K562 (cell line): Measurements from ENCODE around the gene MYADML2. TPM values are rescaled to one million over a fixed set of nuclear protein-coding genes. Genes with fewer than 3 reads are reported as not detected.

ENCODE experiments used
- ATAC-seq: fragments of 200-7000 bp; cut with Tn5 transposase; 3 replicates; pipeline ENCODE4 v1.9.1; 2020; ENCODE audit warnings: moderate library complexity
- BruUV-seq: library from RNA; stranded (reverse); fragments of 400-500 nt; replicated peaks from 2 replicates; lab custom pipeline; 2021; lab: Mats Ljungman, UMichigan
- CTCF ChIA-PET: fragments of 300-600 bp; formaldehyde crosslinking; extraction: SDS; loops from one replicate; lab custom pipeline; 2021; ENCODE audit warnings: low intra/inter-chr PET ratio; lab: Yijun Ruan, JAX
- POLR2A ChIA-PET: fragments of 300-600, 350-650 bp; sonication (Branson Sonifier 250); formaldehyde crosslinking; extraction: SDS; loops from one replicate; lab custom pipeline; 2021; ENCODE audit warnings: antibody characterized with exemption, inconsistent platforms; lab: Yijun Ruan, JAX
- DNase-seq, 4 experiments: peaks; one replicate each; pipeline versions ENCODE4 v3.0.0 to v3.0.0-alpha.2; 2011 to 2018; ENCODE audit warnings: low spot score in 3 of 4, mixed read lengths in 3 of 4; ENCODE audit errors: extremely low read depth in 1 of 4
- FAIRE-seq: peaks from 2 replicates; lab custom pipeline; 2011; peaks lifted over from hg19 to GRCh38; lab: Jason Lieb, UNC
- H2AFZ ChIP-seq: 2 replicates; pipeline ENCODE4 v1.6.0; 2011; ENCODE audit warnings: low read depth, low read length, control low read depth, inconsistent platforms
- H3K27ac ChIP-seq: fragments of 200-600 bp; 3 replicates; pipeline ENCODE4 v1.8.0; 2011; ENCODE audit warnings: low read depth, mild to moderate bottlenecking, control low read depth, inconsistent platforms, low read length, moderate library complexity, mixed read lengths; ENCODE audit errors: extremely low read depth
- H3K27me3 ChIP-seq, 2 experiments: fragments of 300-600 bp in 1 of 2; 2 replicates in 1 of 2; 3 replicates in 1 of 2; pipeline versions ENCODE4 v1.6.0 to v1.8.0; 2011; ENCODE audit warnings: inconsistent platforms in 2 of 2, low read length in 2 of 2, mild to moderate bottlenecking in 1 of 2, mixed read lengths in 1 of 2, moderate library complexity in 1 of 2; ENCODE audit not compliant: control insufficient read depth in 2 of 2, insufficient read depth in 2 of 2
- H3K36me3 ChIP-seq: fragments of 300-600 bp; 3 replicates; pipeline ENCODE4 v1.8.0; 2011; ENCODE audit warnings: mild to moderate bottlenecking, low read length, inconsistent platforms; ENCODE audit not compliant: control insufficient read depth, insufficient read depth
- H3K4me1 ChIP-seq, 2 experiments: fragments of 200-600 bp in 1 of 2; replicated peaks in 1 of 2; 2 replicates in 1 of 2; 3 replicates in 1 of 2; pipeline versions ENCODE4 v1.5.1 to v1.8.0; 2011; ENCODE audit warnings: inconsistent platforms in 2 of 2, low read length in 2 of 2, mild to moderate bottlenecking in 1 of 2, mixed read lengths in 1 of 2, moderate library complexity in 1 of 2; ENCODE audit not compliant: control insufficient read depth in 2 of 2, insufficient read depth in 2 of 2
- H3K4me2 ChIP-seq: 2 replicates; pipeline ENCODE4 v1.6.1; 2011; ENCODE audit warnings: low read length, control low read depth, inconsistent platforms, mixed read lengths; ENCODE audit not compliant: insufficient read depth
- H3K4me3 ChIP-seq: fragments of 200-600 bp; sonication (generic), shearing (Covaris generic); 2 replicates; pipeline ENCODE4 v1.5.1; 2016; ENCODE audit warnings: control low read depth, inconsistent platforms
- H3K79me2 ChIP-seq: fragments of 200-600 bp; 3 replicates; pipeline ENCODE4 v1.8.0; 2011; ENCODE audit warnings: low read length, inconsistent platforms; ENCODE audit not compliant: control insufficient read depth, insufficient read depth
- H3K9ac ChIP-seq, 2 experiments: 2 replicates each; pipeline versions ENCODE4 v1.6.0 to v1.6.1; 2011; ENCODE audit warnings: low read depth in 2 of 2, low read length in 2 of 2, control low read depth in 1 of 2, inconsistent platforms in 1 of 2, mild to moderate bottlenecking in 1 of 2, mixed read lengths in 1 of 2; ENCODE audit not compliant: insufficient read depth in 1 of 2
- H3K9me1 ChIP-seq: one replicate; pipeline ENCODE4 v1.6.0; 2011; ENCODE audit warnings: inconsistent platforms, mild to moderate bottlenecking, low read length, moderate library complexity; ENCODE audit not compliant: control insufficient read depth, insufficient read depth
- H3K9me3 ChIP-seq: replicated peaks from 2 replicates; pipeline ENCODE4 v1.5.1; 2011; ENCODE audit warnings: low read depth, low read length, inconsistent platforms; ENCODE audit not compliant: control insufficient read depth, insufficient read depth
- H4K20me1 ChIP-seq: replicated peaks from 2 replicates; pipeline ENCODE4 v1.6.1; 2011; ENCODE audit warnings: low read length, inconsistent platforms, mixed read lengths; ENCODE audit not compliant: control insufficient read depth, insufficient read depth
- HDAC6 ChIP-seq: IDR thresholded peaks from 2 replicates; pipeline ENCODE4 v1.6.1; 2012; ENCODE audit warnings: low read depth, mild to moderate bottlenecking, control low read depth, inconsistent platforms, low read length, moderate library complexity
- KDM1A ChIP-seq, 2 experiments: fragments of 450-650 bp; IDR thresholded peaks; 2 replicates each; pipeline ENCODE4 v1.6.1; 2016; ENCODE audit warnings: mild to moderate bottlenecking in 2 of 2
- PCBP1 ChIP-seq: fragments of 200-400 bp; formaldehyde crosslinking; IDR thresholded peaks from 2 replicates; pipeline ENCODE4 v1.6.1; 2018; ENCODE audit warnings: mild to moderate bottlenecking, low read depth, low read length; ENCODE audit not compliant: poor library complexity, severe bottlenecking
- SMAD2 ChIP-seq: fragments of 150-350 bp; IDR thresholded peaks from 2 replicates; pipeline ENCODE4 v1.6.1; 2014; ENCODE audit warnings: low read depth, mild to moderate bottlenecking, low read length
- SMARCC2 ChIP-seq: fragments of 450-650 bp; IDR thresholded peaks from 2 replicates; pipeline ENCODE4 v1.6.1; 2017; ENCODE audit warnings: antibody characterized with exemption, moderate library complexity, mild to moderate bottlenecking, low read depth
- ZNF23 ChIP-seq: fragments of 250-450 bp; sonication (Bioruptor Pico); IDR thresholded peaks from 2 replicates; pipeline ENCODE4 v1.4.0; 2020; ENCODE audit warnings: mild to moderate bottlenecking
- ZNF778 ChIP-seq: fragments of 450-650 bp; formaldehyde crosslinking; IDR thresholded peaks from 2 replicates; pipeline ENCODE4 v1.4.0; 2020; ENCODE audit warnings: mild to moderate bottlenecking, moderate library complexity
- WGBS: fragments of 100-300 bp; shearing (Covaris generic); methylation state at CpG from one replicate; pipeline ENCODE4 v1.1.6; 2016; ENCODE audit warnings: low coverage, mixed read lengths; ENCODE audit not compliant: insufficient coverage; ENCODE audit errors: missing lambda C conversion rate; 5-methylcytosine and 5-hydroxymethylcytosine counted together
- in situ Hi-C: fragments of 300-500 bp; cut with MboI; formaldehyde crosslinking; loops from 4 replicates; pipeline ENCODE4 v1.15.0; 2018; ENCODE audit warnings: inconsistent platforms, mixed read lengths
- intact Hi-C: fragments of 100-400 bp; cut with micrococcal nuclease; formaldehyde crosslinking; loops from 2 replicates; pipeline ENCODE4 v1.14.2; 2022
- polyA plus RNA-seq, 8 experiments: library from polyadenylated mRNA; depleted of rRNA in 4 of 8; stranded (reverse) in 5 of 8; unstranded in 3 of 8; fragments of >200 nt; fragmentation: Nextera tagmentation in 2 of 8; fragmentation: Illumina TruSeq in 1 of 8; extraction: Ambion mirVana in 2 of 8; extraction: Trizol in 1 of 8; gene quantifications; 2 replicates each; pipeline versions ENCODE4 v1.2.1 to v1.2.3, GENCODE V29; 2011 to 2014; ENCODE audit warnings: inconsistent platforms in 1 of 8, missing spikeins in 1 of 8
- total RNA-seq, 7 experiments: library from RNA; depleted of rRNA in 6 of 7; stranded (reverse); fragments of >200 nt in 6 of 7; fragmentation: Illumina TruSeq in 2 of 7; extraction: Trizol in 2 of 7; gene quantifications; 2 replicates each; pipeline versions ENCODE4 v1.2.1 to v1.2.3, GENCODE V29; 2011 to 2021; ENCODE audit warnings: low replicate concordance in 1 of 7
- TF ChIP-seq, protein P1 (sequence below): fragments of 200-800 bp; sonication (Bioruptor generic); IDR thresholded peaks from 2 replicates; pipeline ENCODE4 v1.6.1; 2017; ENCODE audit warnings: missing genetic modification characterization, missing compliant biosample characterization
- TF ChIP-seq, protein P2 (sequence below): fragments of 450-650 bp; conservative IDR thresholded peaks from 2 replicates; pipeline ENCODE4 v1.6.1; 2016; ENCODE audit warnings: missing genetic modification characterization, low read depth, mild to moderate bottlenecking, control low read depth, missing compliant biosample characterization
- TF ChIP-seq, protein P3 (sequence below): fragments of 200-800 bp; sonication (Bioruptor generic); IDR thresholded peaks from 2 replicates; pipeline ENCODE4 v1.6.1; 2016; ENCODE audit warnings: missing genetic modification characterization, missing compliant biosample characterization

MYADML2 gene
- total and polyA plus RNA-seq, 9 of the 15 experiments (the other 6 are each of a cell fraction or from before 2014, with no cell fraction given): not detected

DNA sequence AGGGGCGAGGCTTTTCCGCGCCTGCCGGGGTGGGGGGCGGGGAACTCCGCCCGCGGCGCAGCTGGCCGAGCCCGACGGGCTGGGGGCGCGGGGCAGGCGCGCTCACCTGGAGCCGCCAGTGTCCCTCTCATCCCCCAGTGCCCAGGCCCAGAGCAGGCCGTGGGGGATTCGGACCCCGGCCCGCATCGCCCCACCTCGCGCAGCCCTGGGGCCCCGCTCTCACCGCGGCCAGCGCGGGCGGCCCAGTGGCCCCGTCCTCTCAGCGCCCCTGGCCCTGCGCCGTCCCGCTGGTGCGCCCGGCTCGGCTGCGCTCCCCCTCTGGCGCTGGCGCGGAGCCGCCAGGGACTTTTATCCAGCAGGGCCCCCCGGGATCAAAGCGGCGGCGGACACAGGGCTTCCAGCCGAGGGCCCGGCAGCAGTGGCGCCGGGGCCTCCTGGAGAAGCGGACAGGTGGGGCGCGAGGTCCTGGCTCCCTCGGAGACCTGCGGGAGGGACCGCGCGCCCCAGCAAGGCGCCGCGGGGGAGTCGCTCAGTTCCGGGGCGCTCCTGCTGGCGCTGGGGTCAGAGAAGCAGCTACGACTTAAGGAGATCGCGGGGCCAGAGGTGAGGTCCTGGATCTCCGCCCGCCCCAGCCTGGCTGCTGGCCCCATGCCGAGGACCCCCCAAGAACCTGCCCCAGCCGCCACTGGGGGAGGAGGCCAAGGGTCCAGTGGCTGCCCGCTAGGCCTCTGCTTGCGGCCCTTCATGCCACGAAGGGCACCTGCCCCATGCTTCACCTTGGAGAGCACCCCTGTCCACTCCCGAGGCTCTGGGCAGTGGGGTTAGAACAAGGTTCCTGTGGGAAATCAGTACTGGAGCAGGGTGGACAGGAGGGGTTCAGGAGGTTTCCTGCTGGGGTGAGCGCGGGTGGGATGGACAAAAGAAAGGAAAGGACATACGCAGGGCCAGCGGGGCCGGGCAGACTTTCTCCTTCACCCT, 14.8 kb upstream of the MYADML2 start (continued):
- TF ChIP-seq, protein P1, sequence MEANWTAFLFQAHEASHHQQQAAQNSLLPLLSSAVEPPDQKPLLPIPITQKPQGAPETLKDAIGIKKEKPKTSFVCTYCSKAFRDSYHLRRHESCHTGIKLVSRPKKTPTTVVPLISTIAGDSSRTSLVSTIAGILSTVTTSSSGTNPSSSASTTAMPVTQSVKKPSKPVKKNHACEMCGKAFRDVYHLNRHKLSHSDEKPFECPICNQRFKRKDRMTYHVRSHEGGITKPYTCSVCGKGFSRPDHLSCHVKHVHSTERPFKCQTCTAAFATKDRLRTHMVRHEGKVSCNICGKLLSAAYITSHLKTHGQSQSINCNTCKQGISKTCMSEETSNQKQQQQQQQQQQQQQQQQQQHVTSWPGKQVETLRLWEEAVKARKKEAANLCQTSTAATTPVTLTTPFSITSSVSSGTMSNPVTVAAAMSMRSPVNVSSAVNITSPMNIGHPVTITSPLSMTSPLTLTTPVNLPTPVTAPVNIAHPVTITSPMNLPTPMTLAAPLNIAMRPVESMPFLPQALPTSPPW (CRISPR knock-in tag): peak; percentile 42
- TF ChIP-seq PCBP1: peak; percentile 57
- TF ChIP-seq HDAC6: no peak
- TF ChIP-seq SMAD2: no peak
- TF ChIP-seq ZNF23 (CRISPR knock-in tag): no peak

DNA sequence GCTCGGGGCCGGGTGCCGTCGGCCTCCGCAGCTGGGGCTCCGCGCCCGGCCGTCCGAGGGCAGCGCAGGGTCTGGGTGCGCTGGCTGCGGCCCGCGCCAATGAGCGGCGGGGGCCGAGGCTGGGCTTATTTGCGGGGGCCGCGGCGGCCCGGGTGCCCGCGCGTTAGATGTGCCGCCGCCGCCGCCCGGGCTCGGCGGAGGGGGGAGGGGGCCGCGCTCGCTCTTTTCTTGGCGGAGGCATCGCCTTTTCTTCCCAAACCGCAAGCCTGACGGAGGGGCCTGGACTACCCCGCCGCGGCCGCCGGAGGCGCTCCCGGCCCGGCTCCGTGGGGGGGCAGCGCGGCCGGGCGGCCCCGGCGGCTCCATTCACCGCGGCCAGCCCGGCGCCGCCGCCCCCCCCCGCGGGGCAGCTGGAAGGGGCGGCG, 14.1 kb upstream of the MYADML2 start, which contains the start of gene NOTUM:
NOTUM (minus strand) TSS at position 101 of the 425 bp plus-strand sequence. CDS start 278 bp downstream, outside the sequence.
- BruUV-seq: no TSS peak
- Histone ChIP-seq H3K9me3 (no peaks in the 10 kb centered on the region), H3K9me1 (no peaks in the 10 kb centered on the region), H3K79me2 (peaks cover 20% of the 10 kb centered on the region), H3K36me3 (peaks cover 13% of the 10 kb centered on the region; the same call in 2 of the 3 replicates), H2AFZ (peak within 1 kb of the TSS; percentile 91), H3K27ac (peak within 1 kb of the TSS; percentile 68), H3K9ac (peak within 1 kb of the TSS; percentile 82 to 92), H3K27me3 (no peaks in the 10 kb centered on the region), H3K4me3 (peak within 1 kb of the TSS; percentile 58), H3K4me2 (peak within 1 kb of the TSS; percentile 85), H4K20me1 (no peaks in the 10 kb centered on the region), H3K4me1 (peaks cover 7 to 78% of the 10 kb centered on the region in 2 experiments; a peak in 4 of 5 replicates)
- ATAC-seq (peak; percentile 63), DNase-seq (peak; percentile 72 to 84 (median 82)), FAIRE-seq (no peak)
- intact Hi-C loops: no loop called here
- ChIA-PET POLR2A (interaction anchor here (0.5 to 1.6 kb wide), 6 partner anchors 21 to 373 kb away, joined by 3 to 7 read pairs (median 3); no protein-coding TSS in a partner anchor), CTCF (interaction anchor here (0.5 to 5.2 kb wide), 5 partner anchors 17 to 194 kb away, joined by 3 to 103 read pairs (median 3); partner anchors contain the start of genes ASPSCR1, CENPX and LRRC45)
- in situ Hi-C loops: no loop called here
- WGBS: 1% methylated on average over 20 of the region's 65 CpGs
- TF ChIP-seq ZNF778 (CRISPR knock-in tag) (no peak), SMARCC2 (no peak), KDM1A (IDR thresholded peaks at IDR 0.05) (no peak)
- TF ChIP-seq, protein P2, sequence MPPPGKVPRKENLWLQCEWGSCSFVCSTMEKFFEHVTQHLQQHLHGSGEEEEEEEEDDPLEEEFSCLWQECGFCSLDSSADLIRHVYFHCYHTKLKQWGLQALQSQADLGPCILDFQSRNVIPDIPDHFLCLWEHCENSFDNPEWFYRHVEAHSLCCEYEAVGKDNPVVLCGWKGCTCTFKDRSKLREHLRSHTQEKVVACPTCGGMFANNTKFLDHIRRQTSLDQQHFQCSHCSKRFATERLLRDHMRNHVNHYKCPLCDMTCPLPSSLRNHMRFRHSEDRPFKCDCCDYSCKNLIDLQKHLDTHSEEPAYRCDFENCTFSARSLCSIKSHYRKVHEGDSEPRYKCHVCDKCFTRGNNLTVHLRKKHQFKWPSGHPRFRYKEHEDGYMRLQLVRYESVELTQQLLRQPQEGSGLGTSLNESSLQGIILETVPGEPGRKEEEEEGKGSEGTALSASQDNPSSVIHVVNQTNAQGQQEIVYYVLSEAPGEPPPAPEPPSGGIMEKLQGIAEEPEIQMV (tag): no peak
- TF ChIP-seq, protein P3, sequence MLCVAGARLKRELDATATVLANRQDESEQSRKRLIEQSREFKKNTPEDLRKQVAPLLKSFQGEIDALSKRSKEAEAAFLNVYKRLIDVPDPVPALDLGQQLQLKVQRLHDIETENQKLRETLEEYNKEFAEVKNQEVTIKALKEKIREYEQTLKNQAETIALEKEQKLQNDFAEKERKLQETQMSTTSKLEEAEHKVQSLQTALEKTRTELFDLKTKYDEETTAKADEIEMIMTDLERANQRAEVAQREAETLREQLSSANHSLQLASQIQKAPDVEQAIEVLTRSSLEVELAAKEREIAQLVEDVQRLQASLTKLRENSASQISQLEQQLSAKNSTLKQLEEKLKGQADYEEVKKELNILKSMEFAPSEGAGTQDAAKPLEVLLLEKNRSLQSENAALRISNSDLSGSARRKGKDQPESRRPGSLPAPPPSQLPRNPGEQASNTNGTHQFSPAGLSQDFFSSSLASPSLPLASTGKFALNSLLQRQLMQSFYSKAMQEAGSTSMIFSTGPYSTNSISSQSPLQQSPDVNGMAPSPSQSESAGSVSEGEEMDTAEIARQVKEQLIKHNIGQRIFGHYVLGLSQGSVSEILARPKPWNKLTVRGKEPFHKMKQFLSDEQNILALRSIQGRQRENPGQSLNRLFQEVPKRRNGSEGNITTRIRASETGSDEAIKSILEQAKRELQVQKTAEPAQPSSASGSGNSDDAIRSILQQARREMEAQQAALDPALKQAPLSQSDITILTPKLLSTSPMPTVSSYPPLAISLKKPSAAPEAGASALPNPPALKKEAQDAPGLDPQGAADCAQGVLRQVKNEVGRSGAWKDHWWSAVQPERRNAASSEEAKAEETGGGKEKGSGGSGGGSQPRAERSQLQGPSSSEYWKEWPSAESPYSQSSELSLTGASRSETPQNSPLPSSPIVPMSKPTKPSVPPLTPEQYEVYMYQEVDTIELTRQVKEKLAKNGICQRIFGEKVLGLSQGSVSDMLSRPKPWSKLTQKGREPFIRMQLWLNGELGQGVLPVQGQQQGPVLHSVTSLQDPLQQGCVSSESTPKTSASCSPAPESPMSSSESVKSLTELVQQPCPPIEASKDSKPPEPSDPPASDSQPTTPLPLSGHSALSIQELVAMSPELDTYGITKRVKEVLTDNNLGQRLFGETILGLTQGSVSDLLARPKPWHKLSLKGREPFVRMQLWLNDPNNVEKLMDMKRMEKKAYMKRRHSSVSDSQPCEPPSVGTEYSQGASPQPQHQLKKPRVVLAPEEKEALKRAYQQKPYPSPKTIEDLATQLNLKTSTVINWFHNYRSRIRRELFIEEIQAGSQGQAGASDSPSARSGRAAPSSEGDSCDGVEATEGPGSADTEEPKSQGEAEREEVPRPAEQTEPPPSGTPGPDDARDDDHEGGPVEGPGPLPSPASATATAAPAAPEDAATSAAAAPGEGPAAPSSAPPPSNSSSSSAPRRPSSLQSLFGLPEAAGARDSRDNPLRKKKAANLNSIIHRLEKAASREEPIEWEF (CRISPR knock-in tag): no peak
